NCI-H510A (cell line): ENCODE measurements around the gene P2RY4.
"Not testable (repeated sequence)": the region's sequence is repeated elsewhere in the genome, so short reads cannot be mapped to it uniquely, and the experiment has no call there.

Experiments
- DNase-seq: peaks from one replicate; lab custom pipeline; 2025; lab: John Stamatoyannopoulos, UW

The P2RY4 gene

DNA sequence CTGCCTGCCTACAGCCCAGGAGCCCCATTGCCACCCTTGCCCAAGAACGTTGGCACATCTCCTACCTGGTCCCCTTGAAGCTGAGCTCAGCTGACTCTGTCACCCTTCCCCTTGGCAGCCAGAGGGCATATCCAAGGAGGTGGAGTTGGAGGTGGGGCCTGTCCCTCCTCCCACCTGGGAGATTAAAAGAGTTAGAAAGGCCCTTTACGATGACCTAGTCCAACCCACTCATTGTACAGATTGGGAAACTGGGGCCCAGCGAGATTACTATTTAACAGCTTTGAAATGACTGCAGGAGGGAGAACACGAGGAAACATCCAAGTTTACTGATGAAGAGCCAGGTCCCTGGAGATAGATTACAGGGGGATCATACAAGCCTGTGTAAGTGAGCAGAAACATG lies at the start of gene P2RY4:
Gene P2RY4, minus strand, starts transcription at position 101 of the 400 bp plus-strand sequence. CDS start 580 bp downstream, outside the sequence.
- no peak for DNase-seq

DNA sequence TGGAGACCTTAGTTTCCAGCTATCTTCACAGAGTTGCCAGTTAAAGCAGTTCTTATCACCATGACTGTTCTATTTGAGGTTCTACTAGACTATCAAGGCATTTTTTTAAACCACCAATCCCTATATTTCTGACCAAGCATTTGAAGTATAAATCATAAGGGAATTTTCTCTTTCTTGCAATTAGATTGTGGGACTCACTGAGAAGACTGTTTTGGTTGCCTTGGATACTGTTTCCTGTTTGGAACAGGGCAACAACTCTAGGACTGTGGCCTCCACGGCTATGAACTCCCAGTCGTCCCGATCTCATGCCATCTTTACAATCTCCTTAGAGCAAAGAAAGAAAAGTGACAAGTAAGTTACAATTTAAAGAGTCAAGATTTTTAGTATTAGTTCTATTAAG lies 41.7 kb upstream of the P2RY4 start:
- no peak for DNase-seq

DNA sequence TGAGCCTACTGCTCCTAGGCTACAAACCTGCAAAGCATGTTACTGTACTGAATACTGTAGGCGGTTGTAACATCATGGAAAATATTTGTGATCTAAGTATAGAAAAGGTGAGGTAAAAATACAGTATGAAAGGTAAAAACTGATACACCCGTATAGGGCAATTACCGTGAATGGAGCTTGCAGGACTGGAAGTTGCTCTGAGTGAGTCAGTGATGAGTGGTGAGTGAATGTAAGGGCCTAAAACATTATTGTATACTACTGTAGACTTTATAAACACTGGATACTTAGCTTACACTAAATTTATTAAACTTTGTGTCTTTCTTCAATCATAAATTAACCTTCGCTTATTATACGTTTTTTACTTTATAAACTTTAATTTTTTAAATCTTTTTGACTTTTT lies 33.6 kb upstream of the P2RY4 start:
- DNase-seq = no peak

DNA sequence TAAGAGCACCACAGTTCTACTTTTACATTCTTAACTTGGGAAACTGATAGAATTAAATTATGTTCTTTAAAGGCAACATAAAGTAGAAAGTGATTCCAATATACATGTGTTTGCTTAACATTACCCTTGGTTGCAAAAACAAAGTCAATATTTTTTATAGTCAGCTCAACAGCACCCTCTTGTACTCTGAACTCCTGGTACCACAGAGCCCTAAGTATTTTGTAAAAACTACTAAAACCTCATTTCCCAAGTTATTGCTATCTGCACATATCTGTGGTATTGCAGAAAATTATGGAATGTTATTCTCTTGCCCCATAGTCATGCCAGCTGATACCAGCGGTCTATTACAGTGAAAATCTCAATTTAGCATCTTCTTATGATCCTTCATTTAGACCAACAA lies 32.8 kb upstream of the P2RY4 start:
- no peak for DNase-seq

DNA sequence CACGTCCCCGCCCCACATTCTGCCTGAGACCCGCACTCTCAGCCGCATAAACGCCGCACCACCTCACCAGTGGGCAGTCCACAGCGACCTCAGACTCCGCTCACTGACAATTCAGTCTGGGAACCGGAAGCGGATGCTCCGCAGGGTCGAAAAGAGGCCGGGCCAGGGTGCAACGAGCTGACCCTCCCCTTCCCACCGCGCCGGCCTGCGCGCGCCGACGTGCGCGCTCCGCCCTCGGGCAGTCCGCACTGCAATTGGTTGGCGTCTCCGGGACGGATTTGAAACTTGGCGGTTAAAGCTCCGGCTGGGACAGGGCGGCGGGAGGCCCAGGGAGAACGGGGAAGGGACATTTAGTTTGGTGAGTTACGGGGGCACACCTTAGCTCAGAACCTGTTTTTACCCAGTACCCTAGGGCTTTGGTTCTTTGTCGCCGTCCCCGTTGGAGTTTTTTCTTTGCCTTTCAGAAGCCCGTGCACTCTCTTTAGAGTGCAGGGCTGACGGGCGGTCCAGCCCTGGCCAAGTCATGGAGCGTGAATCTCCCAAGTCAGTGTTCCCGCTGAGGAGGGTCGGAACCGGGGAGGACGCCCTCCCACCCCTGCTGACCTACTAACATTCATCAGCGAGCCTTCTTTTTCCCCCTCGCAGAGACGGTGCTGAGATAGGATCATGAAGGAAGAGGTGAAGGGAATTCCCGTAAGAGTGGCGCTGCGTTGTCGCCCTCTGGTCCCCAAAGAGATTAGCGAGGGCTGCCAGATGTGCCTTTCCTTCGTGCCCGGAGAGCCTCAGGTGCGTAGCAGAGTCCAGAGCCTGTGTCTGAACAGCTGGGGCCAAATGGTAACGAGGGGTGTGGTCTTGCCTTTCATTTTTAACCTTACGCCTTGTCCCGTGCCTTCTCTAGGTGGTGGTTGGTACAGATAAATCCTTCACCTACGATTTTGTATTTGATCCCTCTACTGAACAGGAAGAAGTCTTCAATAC lies 30.1 kb upstream of the P2RY4 start, which contains the start of the genes KIF4A and PDZD11:
Gene KIF4A, plus strand, starts transcription at position 312 of the 978 bp plus-strand sequence. Its CDS starts 355 bp downstream, at position 667.
Gene PDZD11, minus strand, starts transcription at position 135 of the 978 bp plus-strand sequence. CDS start 586 bp downstream, outside the sequence.
- DNase-seq = peak; percentile 59

DNA sequence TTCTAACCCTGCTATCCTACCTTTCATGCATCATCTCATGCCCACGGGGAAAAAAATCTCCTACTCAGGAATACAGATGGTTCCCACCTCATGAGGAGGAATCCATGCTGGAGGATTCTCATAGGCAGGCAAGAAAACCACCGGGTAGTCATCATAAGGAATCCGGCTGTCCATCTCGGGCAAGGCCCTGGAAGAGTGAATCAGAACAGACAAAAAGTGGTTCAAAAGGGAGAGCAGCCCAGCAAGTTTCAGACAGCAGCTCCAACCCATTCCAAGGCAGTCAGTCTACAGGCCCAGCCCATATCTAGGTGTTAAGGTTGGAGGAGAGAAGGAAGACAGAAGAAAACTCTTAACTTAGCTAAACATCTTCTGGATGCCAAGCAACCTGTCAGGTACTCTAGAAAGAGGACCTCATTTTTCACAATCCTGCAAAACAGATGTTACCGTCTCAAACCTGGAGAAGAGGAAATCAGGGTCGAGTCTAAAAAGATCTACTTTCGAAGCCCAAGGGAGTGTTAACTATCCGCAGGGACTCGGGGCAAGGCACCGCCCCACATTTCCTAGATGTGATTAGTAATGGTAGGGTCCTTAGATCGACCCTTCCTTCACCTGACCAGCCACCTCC lies 29.3 kb upstream of the P2RY4 start:
- no peak for DNase-seq

DNA sequence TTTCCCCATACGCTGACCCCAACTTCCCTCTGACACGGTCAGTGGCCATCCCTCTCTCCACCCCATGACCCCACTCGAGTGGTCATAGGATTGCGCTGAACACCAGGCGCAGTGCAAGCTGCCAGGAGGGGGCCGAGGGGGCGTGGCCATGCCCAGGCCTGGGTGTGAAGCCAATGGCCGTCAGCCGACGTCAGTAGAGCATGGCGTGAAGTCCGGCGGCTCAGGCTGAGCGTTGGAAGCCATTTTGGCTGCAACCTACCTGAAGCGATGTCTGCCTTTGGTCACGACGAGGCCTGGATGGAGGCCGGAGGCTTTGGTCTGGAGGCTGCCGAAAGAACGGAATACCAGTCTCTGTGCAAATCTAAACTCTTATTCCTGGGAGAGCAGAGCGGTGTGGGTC lies 21.9 kb upstream of the P2RY4 start, which contains the start of gene RAB41:
Gene RAB41, plus strand, starts transcription at position 222 of the 400 bp plus-strand sequence. Its CDS starts 46 bp downstream, at position 268.
- no peak for DNase-seq

DNA sequence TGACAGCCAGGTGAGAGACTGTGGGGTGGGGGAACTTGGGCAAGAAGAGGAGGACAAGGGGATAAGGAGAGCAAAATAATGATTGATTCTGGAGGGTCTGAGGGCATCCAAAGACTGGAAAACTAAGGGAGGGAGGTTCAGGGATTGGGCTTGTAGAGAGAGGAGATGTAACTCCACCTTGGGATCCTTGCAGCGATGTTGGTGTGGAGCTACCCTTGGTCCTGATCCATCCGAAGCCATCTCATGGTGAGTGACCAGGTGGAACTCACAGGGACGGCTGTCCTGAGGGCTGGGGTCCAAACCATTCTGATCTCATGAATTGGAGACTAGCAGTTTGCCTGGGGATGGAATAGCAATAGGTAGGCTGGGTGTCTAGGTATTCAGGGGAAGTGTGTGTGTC lies 20.6 kb upstream of the P2RY4 start:
- no peak for DNase-seq

DNA sequence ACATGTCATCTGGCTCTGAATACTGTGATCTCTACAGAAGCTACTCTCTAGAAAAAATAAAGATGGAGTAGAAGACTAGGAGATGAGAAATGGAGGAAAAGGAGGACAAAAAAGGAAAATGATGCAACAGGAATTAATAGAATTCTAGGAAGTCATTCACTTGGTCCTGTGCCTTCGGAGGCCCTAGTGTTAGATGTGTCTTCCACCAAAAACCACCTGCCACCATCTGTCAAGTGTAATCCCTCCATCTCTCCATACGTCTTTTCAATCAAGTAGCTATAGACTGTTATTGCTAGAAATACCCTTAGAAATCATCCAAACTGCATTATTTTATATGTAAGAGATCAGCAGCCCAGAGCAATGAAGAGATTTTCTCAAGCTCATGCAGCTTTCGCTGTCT lies 19.1 kb upstream of the P2RY4 start:
- no peak for DNase-seq

DNA sequence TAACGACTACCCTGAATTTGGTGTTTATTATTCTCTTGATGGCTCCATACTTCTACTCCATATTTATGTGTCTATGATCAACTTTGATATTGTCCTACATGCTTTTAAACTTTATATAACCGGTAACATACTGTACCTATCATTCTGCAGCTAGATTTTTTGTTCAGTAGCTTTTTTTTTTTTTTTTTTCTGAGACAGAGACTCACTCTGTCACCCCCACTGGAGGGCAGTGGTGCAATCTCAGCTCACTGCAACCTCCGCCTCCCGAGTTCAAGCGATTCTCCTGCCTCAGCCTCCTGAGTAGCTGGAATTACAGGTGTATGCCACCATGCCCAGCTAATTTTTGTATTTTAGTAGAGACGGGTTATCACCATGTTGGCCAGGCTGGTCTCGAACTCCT lies 14.0 kb upstream of the P2RY4 start:
- DNase-seq = not testable (repeated sequence)

DNA sequence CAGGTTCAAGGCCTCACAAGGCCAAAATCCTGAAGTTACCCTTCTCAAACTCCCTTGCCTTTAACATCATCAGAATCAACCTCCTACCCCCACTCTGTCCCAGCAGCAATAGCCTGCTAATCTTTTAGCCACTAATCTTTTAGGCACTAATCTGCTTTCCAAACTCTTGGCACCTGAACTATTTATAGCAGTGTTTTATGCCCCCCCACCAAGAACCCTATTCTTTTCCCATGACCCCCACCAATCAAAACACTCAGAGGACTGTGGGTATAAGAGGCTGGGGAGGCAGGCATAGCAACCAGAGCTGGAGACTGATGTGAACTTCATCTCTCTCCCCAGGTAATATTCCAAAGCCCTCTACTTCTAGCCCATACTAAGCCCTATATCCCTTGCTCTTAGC lies 8.0 kb upstream of the P2RY4 start, which contains the start of gene ARR3:
Gene ARR3, plus strand, starts transcription at position 301 of the 400 bp plus-strand sequence. CDS start 1,052 bp downstream, outside the sequence.
- no peak for DNase-seq

DNA sequence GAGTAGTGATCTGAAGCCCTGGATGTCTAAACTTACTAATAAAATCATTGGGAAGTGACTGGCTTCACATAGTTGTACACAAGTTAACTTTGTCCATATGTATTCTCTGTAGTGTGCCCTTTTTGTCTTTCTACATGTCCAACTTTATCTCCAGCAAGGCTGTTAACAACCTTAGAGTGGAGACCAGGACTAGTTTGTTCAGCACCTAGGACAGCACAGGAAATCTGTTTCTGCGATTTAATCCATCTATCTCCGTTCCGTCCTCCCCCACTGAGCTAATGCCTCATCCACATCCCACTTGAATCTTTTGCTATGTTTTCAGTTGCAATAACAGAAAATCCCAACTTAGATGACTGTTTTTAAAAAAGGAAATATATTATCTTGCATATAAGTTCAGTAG lies 4.8 kb upstream of the P2RY4 start:
- no peak for DNase-seq

DNA sequence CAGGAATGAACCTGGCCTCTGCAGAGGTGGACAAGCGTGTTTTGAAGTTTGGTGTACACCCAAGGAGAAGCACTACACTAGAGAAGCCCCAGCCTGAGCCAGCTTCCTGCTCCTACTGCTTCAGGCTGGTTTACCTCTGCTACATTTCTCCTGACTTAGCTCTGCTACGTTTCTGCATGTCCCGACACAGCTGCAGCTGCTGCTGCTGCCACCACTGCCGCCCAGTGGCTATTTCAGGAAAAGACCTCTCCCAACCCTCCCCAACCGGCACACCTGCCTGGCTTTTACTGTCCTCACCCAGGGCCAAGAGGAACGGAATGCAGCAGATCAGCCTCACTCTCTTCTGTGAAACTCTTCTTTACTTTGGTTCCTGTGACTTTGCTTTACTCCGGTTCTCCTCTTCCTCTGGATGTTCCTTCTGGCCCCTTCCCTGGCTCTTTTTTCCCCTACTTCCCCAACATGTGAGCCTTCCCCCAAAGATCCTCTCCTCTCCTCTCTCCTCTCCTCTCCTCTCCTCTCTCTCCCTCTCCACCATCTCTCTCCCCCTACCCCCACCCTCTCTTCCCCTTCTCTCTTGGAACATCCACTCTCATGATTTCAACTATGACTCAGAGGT lies 3.1 kb upstream of the P2RY4 start:
- peak; percentile 25 for DNase-seq

DNA sequence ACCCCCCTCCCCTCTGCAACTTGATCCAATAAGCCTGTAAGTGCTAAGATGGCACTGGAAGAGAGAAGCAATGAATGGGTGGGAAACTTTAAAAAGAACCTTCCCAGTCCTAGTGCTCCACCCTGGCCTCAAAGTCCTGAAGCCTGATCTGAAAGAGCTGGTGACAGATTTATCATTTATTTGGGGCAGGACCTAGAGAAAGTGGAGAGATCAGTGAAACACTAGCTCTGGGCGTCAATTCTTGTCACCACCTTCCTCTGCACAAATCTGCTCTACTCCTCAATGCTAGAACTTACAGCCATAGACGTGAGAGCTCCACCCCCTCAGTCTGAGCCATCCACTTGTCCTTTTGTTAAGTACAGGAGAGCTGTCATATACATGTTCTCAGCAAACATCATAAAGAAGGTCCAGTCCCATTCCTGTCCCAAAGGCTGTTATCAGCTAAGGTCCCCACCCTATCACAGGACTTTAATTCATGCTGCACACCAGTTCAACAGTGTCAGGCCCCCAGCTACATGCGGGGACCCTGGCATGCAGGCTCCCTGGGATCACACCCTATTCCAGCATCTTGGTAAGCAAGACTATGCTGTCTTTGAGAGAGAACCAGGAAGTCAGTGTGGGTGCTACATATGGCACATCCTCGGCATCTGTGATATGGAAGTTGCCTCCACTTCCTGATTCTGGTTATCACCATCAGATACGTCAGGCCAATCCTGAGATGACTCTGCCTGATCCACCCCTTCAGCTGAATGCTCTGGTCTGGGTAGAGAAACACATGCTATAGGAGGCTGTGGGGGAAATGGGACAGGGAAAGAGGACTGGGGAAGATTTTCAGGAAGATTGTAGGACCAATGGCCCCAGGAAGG lies 2.3 kb downstream of the P2RY4 start:
- no peak for DNase-seq

DNA sequence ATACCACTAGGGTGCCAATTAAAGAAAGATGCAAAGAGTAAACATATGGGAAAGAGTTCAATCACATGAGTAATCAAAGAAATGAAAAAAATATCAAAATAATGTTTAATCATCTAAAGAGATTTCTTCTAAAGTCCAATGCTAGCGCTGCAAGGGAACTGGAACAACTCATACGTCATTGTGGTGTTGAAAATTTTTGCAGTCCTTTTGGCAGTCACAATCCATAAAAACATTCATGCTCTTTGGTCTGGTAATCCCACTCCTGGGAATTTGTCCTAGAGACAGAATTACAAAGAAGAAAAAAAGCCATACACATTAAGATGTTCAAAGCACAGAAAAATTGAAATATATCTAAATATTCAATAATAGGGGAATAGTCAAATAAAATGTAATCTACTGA lies 4.6 kb downstream of the P2RY4 start:
- DNase-seq = no peak

DNA sequence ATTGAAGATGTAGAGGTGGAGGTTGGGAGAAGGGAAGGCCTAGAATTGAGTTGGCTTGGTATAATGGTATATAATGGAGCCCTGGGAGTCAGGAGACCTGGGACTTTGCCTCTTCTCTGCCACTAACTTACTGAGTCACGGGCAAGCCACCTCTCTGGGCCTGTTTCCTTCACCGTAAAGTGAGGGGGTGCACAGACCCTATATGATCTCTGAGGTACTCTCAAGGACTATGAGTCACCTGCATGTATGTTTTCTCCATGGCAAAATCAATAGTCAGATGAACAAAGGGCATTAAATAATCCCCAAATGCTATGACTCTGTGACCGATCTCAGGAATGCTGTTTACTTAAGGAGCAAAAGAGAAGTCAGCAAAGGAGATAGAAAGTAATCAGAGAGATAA lies 5.1 kb downstream of the P2RY4 start:
- DNase-seq = no peak

DNA sequence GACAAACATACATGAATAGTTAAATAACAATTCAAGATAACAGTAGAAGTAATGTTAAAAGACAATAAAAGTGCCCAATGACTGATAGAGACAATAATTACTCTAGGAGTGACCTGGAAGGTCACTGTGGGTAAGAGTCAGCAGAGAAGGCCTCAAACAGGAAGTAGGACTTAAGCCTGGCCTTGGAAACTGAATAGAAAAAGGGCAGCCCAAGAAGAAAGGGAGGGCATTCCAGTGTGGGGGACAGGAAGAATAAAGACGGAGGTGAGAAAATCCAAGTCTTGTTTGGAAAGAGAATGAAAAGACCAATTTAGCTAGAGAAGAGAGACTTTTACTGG lies 6.0 kb downstream of the P2RY4 start:
- DNase-seq = no peak

DNA sequence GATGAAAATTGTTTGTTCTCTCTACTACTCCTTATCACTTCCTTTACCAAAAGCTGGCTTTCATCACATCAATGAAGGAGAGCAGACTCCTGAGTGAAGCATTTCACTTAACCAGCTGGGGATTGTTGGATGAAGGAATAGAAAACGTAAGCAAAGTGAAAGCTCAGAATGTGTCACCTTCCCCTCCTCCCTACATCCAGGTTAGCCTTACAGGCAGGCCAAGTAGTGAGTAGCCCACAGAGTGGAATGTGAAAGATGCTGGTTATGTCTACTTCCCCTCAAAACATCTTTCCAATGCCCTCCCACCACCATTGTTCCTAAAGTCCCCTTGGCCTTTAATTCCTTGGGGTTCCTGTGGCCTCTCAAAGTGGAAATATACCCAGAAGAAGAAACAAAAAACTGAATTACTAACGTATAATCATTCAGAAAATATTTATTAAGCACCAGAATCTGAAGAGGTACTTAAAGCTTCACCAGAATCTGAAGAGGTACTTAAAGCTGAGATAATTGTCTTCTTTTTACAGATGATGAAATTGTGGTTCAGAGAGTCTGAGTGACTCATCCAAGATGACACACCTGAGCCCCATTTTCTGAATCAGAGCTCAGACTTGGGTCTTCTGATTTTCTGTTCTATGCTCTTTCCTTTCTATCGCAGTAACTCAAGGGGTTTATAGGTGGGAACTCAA lies 6.5 kb downstream of the P2RY4 start:
- DNase-seq = peak; percentile 10

DNA sequence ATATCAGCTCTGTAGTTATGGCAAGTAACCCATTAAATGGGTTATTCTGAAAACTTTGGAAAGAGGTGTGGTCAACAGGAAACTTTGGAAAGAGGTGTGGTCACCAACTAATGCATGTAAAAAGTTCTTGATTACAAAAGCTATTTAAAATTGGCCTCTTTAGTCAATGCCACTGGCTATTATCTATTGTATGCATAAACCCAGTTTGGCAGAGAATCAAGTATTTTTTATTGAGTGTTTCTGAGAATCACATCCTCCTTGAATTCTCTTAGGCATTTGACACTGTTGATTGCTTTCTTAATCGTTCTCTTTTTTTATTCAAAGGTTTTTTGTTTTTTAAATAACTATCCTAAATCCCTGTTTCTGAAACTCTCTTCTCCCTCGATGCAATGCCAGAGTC lies 7.5 kb downstream of the P2RY4 start:
- no peak for DNase-seq

DNA sequence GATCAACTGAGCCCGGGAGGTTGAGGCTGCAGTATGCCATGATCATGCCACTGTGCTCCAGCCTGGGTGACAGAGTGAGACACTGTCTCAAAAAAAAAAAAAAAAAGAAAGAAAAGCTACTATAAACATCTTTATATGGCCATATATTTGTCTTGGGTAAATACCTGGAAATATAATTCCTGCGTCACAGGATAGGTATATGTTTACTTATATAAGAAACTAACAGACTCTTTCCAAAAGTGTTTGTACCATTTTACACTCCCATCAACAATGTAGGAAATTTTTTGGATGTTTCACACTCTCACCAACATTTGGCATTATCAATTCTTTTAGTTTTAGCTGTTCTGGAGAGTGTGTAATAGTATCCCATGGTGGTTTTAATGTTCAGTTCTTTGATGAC lies 12.8 kb downstream of the P2RY4 start:
- no peak for DNase-seq

DNA sequence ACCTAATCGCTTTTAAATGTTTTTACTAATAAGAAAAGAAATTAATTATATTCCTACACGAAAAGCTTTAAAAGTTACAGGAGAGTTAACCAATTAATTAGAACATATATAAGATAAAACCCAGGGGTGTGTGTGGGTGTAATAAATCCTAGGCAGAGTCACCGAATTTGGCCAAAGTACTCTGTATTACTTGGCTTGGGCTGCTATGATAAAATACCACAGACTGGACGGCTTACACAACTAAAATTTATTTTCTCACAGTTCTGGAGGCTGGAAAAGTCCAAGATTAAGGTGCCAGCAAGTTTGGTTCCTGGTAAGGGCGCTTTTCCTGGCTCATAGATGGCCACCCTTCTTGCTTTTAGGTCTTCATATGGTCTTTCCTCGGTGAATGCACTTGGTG lies 15.1 kb downstream of the P2RY4 start:
- DNase-seq = no peak
